Activated gamma-delta T cell (primary cell): Measurements from ENCODE around the gene IREB2.

ENCODE experiments used
- DNase-seq: peaks from one replicate; lab custom pipeline; 2025; lab: John Stamatoyannopoulos, UW

The IREB2 gene

DNA sequence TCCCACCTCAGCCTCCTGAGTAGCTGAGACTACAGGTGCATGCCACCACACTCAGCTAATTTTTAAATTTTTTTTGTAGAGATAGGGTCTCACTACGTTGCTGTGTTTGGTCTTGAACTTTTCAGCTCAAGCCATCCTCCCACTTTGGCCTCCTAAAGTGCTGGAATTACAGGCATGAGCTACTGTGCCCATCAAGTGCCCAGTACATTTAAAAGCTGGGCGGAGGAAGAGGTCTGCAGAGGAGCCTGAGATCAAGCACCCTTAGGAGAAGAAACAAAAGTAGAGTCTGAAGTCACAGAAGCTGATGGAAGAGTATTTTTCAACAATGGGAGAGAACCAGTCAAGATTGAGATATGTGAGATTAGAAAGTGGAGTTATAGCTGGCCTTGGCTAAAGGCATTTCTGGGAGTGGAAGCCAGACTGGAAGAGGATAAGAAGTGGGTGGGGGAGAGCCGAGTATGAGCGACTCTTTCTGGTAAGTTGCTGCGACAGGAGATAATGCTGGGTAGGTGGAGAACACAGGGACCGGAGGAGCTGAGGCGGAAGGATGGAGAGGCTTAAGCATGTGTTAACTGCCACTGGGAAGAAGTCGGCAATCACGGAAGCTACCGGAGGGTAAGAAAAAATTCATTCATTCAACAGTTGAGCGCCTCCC is 782 bp upstream of the IREB2 start:
- DNase-seq: no peak

DNA sequence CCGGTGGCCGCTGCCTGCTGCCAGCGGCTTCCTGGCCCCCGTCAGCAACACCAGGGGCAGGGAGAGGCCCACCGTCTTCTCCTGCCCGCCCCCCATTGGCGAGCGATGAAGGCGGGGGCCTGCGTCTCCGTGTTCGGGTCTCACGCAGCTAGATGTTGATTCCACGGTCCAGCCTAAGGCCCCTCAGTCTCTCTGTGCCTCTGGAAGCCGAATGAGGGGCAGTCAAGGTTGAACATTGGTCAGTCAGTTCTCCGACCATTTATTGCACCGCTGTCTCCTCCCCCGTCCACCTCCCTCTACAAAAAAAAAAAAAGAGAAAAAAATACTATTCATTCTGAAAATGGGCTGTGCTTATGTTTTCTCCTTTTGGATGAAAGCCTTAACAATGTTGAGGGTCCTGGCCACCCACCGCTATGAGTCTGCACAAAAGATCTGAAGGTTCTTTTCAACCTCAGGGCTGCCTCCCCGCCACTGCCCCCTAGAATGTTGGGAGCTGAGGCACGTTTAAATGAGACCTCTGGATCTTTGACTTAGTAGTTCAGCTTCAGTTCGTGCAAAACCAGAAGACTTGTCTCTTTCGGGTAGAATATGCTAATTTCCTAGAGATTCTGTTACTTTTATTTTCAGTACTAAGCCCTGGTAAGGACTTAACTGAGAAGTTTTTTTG is 736 bp downstream of the IREB2 start:
- no peak for DNase-seq

DNA sequence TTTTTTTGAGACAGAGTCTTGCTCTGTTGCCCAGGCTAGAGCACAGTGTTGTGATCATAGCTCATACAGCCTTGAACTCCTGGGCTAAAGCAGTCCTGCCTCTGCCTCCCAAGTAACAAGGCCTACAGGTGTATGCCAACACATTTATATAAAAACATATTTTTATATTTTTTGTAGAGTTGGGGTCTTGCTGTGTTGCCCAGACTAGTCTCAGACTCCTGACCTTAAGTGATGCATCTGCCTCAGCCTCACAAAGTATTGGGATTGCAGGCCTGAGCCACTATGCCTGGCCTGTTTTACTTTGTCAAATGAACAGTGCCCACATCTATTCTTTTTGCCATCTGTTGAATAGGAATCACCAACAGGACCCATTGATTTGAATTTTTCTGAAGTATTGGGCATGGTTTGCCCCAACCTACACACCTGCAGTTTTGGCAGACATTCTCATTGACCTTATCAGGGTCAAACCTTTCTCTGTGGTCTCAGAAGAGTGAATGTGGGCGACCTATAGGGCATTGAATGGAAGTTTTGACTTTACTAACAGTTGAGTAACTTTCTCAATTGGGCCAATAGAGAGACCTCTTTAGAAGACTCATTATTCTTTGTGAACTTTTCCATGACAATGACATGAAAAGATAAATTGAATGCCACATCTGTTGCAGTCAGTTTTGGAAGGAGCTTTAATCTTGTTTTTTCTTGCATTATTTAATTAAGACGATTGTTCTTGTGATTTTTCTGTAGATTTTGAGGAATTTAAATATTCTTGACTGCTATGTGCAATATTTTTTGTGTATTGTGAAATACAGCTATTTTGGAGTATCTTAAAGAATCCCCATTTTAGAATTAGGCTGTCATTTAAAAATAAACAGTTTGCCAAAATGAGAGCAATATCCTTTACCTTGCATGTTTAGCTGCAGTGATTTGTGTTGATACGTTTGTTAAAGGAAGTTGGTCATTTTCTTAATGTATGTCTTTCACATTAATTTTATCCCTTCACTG is 2.7 kb downstream of the IREB2 start:
- no peak for DNase-seq

DNA sequence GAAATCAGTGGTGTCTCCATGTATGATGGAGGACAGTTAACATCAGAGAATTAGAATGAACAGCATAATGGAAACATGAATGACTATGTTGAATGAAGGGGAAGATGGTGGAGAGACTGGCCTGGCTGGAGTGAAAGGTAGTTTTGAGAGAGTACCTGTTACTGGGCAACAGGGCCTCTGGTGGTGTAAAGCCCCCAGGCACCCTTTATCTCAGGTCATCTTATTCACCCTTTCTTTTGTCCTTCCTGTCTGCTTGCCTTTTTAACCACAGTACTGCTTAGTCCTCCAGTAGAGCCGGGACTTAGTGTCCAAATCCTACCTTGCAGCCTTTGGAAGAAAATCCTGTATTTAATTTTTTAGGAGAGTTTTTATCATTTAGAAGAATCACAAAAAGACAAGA is 6.2 kb downstream of the IREB2 start:
- no peak for DNase-seq

DNA sequence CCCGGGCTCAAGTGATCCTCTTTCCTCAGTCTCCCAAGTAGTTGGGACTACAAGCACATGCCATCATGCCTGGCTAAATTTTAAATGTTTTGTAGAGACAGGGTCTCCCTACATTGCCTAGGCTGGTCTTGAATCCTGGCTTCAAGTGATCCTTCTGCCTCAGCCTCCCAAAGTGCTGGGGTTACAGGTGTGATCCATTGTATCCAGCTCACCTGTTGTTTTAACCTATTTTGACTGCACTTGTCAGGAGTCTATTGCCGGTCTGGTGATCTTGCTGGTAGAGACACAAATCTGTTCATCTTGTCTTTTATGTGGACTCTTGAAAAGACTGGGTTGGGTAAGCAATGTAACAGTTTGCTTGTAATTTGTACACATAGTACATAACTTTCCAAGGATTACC is 7.9 kb downstream of the IREB2 start:
- DNase-seq: no peak

DNA sequence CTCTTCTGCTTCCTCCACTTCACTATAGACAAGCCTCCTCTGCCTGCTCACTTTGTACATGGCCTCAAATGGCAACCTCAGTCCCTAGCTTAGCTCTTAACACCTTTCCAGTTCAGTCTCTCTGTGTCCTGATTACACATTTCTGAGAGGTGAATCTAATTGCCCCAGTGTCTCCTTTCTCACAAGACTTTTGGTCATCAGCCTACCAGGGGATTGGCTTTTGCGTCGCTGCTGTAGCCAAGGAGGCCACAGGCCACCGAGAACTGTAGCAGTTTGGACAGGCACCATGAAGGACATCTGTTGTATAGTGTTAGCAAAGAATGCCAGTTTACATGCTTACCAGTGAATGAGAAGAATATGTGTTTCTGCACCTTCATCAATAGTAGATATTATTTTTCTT is 8.5 kb downstream of the IREB2 start:
- DNase-seq: no peak

DNA sequence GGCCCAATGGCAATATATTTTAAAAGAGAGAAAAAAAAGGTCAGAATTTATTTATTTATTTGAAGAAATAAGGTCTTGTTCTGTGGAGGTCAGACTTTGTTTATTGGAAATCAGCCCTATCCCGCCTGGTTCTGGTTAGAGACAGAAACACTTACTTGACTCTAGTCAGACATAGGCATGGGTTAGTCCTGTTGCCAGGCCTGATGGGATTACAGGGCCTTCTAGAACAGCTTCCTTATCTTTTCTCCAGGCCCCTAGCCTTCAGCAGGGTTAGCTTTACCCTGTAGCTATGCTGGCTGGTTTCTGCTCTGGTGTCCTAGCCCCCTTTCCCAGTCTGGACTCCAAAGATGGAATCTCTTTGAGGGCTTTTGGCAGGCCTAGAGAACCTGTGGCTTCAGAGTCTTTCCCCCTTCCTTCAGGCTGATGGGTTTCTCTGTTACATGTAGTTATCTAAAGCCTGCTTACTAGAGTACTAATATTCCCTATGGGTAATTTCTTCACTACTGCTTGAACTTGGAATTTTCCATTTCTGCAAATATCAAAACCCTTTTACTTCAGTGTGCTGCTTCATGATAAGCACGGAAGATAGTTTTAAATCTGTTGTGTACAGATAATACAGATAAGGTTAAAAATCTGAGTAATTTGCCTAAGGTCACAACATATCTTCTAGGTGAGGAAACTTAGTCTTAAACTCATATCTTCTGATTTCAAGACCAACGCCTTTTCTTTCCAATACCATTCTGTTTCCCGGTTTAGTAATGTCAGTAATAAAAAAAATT is 10.6 kb downstream of the IREB2 start:
- DNase-seq: no peak

DNA sequence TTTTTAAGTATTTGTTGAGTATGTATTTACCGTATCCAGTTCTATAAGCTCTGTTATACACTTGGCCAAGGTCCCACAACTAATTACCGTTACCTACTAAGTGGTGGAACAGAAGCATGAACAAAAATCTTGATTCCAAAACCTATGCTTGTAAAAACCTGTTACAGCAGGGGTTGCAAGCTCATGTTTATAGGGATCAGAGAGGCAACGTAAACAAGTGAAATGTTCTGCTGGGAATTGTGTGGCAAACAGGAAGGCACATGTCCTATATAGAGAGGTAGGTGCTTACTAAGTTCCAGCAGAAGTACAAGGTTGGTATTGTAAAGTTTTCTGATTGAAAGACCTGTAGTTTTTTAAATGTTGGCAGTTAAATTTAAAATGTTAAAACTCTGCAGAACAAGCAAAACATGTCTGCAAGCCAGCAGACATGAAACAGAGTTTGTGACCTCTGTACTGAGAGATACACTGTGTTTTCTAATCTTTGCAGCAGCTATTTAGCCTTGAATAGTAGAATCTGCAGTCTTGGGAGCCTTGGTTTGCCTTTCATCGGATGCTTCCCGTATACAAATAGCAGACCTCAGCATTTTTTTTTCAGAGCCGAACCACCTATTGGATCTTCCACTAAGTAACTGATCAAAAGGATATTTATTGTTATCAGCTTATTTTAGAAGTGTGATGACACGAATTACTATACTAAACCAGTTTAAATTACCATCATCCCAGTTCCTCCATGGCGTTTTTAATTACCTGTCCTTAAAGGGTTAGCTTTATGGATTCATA is 11.4 kb downstream of the IREB2 start:
- DNase-seq: no peak

DNA sequence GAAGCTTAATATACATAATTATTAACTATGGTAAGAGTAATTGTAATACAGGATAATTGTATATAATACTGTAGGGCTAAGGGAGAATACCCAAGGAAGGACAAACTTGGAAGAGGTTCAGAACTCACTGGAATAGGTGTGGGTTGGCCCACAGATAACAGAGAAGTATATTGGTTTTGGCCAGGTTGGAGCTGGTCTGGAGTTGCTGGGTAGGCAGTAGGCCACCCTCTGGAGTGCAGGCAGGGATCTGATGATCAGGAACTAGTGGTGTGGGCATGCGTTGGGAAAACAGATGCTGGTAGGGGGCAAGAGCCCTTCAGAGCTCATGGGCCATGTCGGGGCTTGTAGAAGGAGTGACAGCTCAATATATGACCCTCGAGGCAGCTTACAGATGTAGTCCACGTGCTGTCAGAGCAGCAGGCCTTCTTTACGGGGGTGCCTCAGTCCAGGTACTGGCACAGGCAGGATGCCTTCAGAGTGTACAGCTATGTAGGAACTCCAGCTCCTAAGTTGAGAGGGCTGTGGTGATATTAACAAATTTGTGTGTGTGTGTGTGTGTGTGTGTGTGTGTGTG is 12.4 kb downstream of the IREB2 start:
- no peak for DNase-seq

DNA sequence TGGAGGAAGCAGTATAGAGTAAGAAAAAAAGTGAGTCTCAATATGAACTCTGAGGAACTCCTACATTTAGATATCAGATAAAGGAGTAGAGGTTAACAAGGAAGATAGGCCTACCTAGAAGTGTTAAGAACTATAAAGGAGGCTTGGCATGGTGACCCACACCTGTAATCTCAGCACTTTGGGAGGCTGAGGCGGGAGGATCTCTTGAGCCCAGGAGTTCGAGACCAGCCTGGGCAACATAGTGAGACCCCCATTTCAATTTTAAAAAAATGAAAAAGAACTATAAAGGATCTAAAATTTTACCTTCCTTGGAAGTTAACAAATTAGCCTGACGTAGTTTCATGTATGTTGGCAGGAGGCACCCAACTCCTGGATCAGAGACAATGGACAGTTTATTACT is 14.5 kb downstream of the IREB2 start:
- no peak for DNase-seq

DNA sequence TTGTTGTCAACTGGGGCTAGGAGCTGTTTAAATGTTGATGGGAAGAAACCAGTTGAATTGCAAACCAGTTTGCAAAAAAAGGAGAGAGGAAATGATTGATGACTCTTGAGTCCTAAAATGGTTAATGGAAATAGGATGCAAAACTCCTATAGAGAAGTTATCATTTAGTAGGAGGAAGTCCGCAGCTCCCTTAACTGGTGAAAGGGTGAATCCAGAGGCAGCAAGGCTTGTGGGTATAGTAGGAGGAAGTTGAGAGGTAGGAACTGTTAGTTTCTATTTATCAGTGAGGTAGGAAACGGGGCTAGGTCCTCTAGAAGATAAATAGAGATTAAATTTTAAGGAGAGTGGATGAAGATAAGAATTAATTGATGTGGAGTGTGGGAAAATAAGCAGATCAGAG is 15.4 kb downstream of the IREB2 start:
- no peak for DNase-seq

DNA sequence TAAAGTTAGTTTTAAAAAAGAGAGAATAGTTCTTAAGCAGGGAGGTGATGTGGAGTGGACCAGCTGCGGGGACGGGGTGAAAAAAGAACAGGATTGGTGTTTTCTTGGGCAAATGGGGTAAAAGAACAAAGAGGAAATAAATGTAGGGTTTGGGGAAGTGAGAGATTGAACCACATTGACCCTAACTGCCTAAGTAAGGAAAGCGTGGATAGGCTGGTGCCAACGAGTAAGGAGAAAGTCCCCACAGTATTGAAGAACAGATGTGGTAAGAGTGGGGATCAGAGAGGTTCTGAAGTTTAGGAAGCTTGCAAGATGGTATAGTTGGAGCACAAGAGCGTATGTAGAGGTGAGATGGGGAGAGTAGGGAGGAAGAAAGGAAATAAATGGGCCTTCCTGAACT is 17.0 kb downstream of the IREB2 start:
- DNase-seq: no peak

DNA sequence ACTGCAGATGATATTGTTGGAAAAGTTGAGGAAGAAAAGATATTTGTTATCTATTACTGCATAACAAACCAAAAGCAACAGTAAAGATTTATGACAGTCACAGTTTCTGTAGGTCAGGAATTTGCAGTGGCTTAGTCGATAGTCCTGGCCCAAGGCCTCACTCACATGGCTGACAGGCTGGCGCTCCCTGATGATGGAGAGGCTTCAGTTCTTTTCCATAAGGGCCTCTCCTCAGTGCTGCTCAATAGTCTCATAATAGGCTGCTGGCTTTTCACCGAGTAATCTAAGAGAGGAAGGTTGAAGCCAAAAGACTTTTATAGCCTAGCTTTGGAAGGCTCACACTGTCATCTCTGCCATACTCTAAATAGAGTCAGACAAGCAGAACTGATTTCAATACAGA is 17.7 kb downstream of the IREB2 start:
- DNase-seq: no peak

DNA sequence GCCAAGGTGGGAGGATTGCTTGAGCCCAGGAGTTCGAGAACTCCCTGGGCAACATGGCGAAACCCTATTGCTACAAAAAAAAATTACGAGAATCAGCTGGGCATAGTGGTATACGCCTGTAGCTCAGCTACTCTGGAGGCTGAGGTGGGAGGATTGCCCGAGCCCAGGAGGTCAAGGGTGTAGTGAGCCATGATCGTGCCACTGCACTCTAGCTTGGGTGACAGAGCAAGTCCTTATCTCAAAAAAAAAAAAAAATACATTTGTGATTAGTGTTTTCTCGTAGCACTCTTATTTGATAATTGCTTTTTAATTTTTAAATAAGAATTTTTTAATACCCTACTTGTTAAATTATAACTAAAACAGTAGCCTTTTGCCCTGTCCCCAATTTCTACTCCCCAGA is 18.4 kb downstream of the IREB2 start:
- no peak for DNase-seq

DNA sequence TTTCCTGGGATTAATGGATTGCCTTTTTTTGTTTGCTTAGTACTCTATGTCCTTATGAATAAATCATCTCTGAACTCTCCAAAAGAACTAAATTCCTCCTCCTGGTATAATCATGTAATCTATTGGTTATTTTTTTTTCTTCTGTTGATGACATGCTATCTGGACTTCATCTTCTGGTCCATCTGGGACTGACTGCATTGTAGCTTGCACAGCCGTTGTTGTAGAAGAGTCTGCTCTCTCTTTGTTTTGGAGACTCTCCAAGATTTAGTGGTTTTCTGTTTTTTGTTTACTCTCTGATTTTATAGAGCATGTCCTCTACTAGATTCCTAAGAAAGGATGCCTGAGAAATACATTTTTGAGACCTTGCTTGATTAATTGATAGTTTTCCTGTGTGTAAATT is 19.1 kb downstream of the IREB2 start:
- no peak for DNase-seq

DNA sequence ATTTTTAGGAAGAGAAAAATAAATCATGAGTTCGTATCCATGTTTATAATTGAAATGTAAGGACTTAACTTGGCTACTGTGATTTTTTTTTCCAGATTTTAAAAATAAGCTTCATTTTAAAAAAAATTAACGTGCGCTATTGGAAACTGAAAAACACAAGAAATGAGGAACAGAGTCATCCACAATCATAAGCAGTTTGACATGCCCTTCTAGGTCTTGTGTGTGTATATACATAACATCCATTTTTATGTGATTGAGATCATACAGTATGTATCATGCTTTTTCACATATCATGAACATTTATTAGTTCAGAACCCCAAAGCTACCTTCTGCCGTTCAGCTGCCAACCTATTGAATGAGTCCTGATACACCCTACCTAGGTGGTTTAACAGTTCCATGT is 22.7 kb downstream of the IREB2 start:
- no peak for DNase-seq

DNA sequence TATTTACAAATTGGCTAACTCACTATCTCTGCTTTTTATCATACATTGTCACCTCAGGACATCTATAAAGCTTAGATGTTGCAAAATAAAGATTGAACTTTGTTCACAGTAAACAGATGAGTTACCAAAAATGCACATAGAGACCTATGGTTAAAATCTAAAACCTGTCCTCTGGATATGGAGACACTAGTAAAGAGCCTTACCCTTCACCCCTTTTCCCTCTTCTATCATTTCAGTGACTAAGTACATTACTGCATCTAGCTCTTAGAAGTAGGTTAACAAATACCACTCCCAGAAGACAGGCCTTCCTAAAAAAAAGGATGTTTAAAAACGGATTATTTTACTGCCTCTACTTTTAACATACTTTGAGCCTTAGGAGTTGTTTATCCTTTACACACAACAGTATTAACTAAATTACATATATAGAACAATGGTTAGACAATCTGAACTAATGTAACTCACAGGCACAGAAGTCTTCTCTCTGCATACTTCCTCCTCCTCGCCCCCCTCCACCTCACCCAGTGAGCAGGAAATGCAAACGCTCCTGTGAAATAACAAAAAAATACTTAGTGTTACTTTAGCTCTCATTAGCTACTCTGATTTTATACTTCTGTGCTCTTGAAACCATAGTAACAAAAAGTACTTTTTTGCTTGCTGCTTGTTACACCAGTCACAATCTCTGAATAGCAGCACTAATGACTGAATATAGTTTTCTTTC is 23.3 kb downstream of the IREB2 start:
- no peak for DNase-seq

DNA sequence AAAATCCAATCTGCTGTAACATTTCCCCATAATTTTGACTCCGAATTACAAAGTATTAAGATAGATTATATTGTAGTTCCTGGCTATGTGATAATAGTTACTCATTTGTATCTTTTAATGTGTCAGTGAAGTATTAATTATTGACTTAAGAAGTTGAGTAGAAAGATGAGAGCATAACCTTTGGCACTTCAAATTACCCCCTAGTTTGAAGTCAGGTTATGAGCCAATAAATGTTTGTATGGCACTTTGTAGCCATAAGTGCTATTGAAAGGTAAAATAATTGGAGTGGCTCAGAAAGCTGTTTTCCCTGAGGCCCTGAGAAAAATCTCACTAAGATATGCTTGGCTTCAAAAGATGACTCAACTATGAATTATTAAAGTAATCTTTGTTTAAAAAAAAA is 31.0 kb downstream of the IREB2 start:
- no peak for DNase-seq

DNA sequence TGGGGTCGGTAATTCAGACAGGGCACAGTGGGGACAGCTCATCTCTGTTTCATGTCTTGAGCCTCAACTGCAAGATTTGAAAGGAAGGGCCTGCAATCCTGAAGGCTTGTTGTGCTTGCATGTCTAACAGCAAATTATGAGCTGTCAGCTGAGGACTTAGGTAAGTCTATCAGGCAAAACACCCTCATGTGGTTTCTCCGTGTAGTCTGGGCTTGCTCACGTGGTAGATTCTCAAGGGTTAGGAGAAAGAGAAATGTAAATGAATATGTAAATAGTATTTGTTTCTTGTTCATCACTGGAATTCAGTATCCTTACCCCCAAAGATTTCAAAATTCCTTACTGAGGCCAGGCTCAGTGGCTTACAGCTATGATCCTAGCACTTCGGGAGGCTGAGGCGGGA is 39.3 kb downstream of the IREB2 start:
- DNase-seq: no peak

DNA sequence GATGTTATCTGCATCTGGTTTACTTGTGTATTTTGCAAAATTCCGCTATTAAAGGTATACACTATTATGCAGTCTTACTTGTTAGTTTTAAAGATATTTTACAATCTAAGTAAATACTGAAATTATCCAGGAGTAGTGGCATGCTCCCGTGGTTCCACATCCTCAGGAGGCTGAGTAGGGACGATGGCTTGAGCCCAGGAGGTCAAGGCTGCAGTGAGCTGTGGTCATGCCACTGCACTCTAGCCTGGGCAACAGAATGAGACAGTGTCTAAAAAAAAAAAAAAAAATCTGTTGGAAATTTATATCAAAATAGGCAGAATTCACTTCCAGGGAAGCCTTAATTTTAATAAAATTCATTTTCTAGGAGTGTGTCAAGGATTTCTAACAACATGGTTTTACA is 41.6 kb downstream of the IREB2 start:
- no peak for DNase-seq
